GM12873 (cell line): Measurements from ENCODE around the gene FSCN2.

Experiments used
- TF ChIP-seq, protein P1 (sequence below): IDR thresholded peaks from 2 replicates; pipeline ENCODE4 v1.5.1; 2012; ENCODE audit warnings: low read depth, mild to moderate bottlenecking, moderate library complexity, low read length, control low read depth; ENCODE audit not compliant: insufficient read depth; ENCODE audit errors: missing control alignments

FSCN2 gene

GRCh38 chr17:81556863-81557262, 28.7 kb downstream of the FSCN2 start:
- TF ChIP-seq, protein P1, sequence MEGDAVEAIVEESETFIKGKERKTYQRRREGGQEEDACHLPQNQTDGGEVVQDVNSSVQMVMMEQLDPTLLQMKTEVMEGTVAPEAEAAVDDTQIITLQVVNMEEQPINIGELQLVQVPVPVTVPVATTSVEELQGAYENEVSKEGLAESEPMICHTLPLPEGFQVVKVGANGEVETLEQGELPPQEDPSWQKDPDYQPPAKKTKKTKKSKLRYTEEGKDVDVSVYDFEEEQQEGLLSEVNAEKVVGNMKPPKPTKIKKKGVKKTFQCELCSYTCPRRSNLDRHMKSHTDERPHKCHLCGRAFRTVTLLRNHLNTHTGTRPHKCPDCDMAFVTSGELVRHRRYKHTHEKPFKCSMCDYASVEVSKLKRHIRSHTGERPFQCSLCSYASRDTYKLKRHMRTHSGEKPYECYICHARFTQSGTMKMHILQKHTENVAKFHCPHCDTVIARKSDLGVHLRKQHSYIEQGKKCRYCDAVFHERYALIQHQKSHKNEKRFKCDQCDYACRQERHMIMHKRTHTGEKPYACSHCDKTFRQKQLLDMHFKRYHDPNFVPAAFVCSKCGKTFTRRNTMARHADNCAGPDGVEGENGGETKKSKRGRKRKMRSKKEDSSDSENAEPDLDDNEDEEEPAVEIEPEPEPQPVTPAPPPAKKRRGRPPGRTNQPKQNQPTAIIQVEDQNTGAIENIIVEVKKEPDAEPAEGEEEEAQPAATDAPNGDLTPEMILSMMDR = no peak

- TF ChIP-seq, protein P1 = no peak
Measured at GRCh38 chr17:81557276-81558114, 29.3 kb downstream of the FSCN2 start.

DNA sequence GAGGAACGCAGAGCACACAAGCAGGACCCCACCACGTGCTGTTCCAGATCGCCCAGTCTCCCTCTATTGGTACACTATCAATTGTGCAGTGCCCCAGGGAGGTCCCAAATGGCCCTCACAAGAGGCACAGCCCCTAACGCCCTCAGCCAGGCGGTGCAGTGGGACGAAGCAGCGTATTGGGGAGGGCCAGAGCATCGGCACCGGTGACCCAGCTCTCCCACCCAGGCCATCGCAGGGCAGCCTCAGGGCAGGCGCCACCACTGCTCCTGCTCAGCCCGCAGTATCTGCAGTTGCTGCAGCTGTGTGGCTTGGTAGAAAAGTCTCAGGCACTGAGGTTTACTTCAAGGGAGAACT, 29.9 kb downstream of the FSCN2 start:
- TF ChIP-seq, protein P1 = no peak

DNA sequence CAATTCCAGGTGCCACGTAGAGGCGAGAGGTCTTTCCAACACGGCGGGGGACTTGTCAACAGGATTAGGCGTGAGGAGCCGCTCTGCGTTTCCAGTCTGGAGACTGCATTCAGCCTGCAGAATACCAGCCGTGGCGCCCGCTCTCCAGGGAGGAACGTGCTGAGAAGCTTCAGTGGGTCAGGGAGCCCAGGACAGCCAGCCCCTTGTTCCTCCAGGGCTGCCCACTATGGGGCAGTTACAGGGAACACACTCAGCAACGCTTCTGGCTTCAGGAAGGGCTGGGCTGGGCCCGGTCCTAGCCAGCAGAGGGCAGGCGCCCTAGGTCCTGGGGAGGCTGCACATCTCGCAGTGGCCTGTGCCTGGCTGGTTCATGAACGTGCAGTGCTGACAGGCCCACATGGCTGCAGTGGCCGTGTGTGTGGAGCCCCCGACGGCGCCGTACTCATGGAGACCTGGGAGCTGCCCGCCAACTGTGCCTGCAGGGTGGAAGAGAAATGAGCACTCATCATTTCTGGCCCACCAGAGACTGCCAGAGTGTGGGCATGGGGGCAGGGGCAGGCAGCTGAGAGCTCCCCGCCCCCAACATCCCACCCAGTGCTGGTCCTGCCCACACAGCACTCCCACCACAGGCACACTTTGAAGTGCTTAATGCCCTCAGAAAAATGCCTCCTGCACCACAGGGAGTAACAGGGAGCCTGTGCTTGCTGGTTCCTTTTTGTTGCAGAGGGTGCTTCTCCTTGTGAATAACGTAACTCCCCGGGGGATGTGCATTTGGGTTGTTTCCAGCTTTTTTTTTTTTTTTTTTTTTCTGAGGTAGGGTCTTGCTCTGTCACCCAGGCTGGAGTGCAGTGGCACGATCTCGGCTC, 31.0 kb downstream of the FSCN2 start:
- TF ChIP-seq, protein P1 = no peak

DNA sequence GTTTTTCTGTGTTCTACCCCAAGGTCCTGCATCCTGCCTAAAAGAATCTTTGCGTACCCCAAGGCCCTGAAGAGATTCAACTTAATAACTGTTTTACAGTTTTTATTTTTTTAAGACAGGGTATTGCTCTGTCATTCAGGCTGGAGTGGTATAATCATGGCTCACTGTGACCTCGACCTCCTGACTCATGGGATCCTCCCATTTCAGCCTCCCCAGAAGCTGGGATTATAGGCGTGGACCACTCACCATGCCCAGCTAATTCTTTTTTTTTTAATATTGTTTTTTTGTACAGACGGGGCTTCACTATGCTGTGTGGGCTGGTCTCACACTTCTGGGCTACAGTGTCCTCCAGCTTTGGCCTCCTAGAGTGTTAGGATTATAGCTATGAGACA, 33.3 kb downstream of the FSCN2 start:
- TF ChIP-seq, protein P1 = no peak

DNA sequence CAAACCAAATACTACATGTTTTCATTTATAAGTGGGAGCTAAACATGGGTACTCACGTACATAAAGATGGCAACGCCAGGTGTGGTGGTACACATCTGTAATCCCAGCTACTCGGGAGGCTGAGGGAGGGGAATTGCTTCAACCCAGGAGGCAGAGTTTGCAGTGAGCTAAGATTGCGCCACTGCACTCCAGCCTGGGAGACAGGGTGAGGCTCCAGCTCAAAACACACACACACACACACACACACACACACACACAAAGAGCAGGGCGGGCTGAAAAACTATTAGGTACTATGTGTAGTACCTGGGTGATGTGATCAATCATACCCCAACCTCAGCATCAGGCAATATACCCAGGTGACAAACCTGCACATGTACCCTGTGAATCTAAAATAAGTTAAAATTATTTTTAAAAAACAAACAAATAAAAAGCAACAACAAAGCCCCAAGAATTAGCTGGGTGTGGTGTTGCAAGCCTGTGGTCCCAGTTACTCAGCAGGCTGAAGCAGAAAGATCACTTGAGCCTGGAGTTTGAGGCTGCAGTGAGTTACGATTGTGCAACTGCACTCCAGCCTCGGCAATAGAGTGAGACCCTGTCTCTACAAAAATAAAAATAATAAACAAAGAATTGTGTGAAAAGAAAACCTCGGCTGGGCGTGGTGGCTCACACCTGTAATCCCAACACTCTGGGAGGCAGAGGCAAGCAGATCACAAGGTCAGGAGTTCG, 35.8 kb downstream of the FSCN2 start:
- TF ChIP-seq, protein P1 = no peak

DNA sequence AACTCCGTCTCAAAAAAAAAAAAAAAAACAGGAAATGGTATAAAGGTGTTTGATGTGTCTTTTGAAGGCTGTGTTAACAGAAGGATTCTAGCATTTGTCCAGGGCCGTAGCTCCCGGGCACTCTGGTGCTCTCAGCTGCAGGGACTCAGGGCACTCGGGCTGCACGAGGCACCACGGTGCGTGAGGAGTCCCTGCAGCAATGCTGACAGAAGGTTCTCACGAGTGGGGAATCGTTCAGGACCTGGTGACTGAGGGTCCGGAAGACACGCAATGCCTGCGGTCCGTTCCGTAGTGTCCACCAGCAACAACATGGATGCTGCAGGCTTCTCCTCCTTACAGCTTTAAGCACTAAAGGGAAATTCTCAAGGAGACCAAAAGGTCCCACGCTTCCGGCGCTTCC, 36.6 kb downstream of the FSCN2 start:
- TF ChIP-seq, protein P1 = no peak
